Measurements from ENCODE around the gene CD99. TPM values are rescaled to one million over a fixed set of nuclear protein-coding genes. Genes with fewer than 3 reads are reported as not detected.
"Not testable (repeated sequence)": the region's sequence is repeated elsewhere in the genome, so short reads cannot be mapped to it uniquely, and the experiment has no call there.

Gene CD99
- total RNA-seq, 1 experiment from 2014 or later, result 1,443 TPM

GRCh38 chrX:2672084-2672483, 19.0 kb upstream of the CD99 start:
- no peak for TF ChIP-seq CTCF (conservative IDR thresholded peaks at IDR 0.05; ENCODE audit: low read depth, low read length)
- no peak for TF ChIP-seq EZH2 (IDR thresholded peaks at IDR 0.05; ENCODE audit: borderline replicate concordance, low read depth, low read length, poor library complexity, severe bottlenecking)
- Histone ChIP-seq H3K27ac (ENCODE audit: low read depth, low read length, poor library complexity, severe bottlenecking) (no peak overlapping the region), H3K27me3 (replicated peaks; ENCODE audit: insufficient read depth, low read depth, low read length, poor library complexity) (no peaks in the 10 kb centered on the region), H3K36me3 (ENCODE audit: insufficient read depth, low read length, poor library complexity, severe bottlenecking) (no peaks in the 10 kb centered on the region), H3K4me1 (ENCODE audit: insufficient read depth, low read length, poor library complexity, severe bottlenecking) (no peaks in the 10 kb centered on the region), H3K4me3 (ENCODE audit: low read depth, low read length, poor library complexity, severe bottlenecking) (no peak overlapping the region), H3K9me3 (ENCODE audit: low read depth, low read length, poor library complexity, severe bottlenecking) (no peaks in the 10 kb centered on the region)
- ChIA-PET CTCF (no interaction called here), POLR2A (ENCODE audit: low non-redundant PET) (no interaction called here)
- intact Hi-C loops (cut with micrococcal nuclease; ENCODE audit: unreplicated experiment), result no loop called here
- BruUV-seq (replicated peaks), result no TSS peak
- DNase-seq (ENCODE audit: low spot score), result no peak

GRCh38 chrX:2673611-2674010, 17.5 kb upstream of the CD99 start:
- Histone ChIP-seq H3K36me3 (ENCODE audit: insufficient read depth, low read length, poor library complexity, severe bottlenecking) (no peaks in the 10 kb centered on the region), H3K9me3 (ENCODE audit: low read depth, low read length, poor library complexity, severe bottlenecking) (no peaks in the 10 kb centered on the region), H3K4me1 (ENCODE audit: insufficient read depth, low read length, poor library complexity, severe bottlenecking) (no peaks in the 10 kb centered on the region), H3K27ac (ENCODE audit: low read depth, low read length, poor library complexity, severe bottlenecking) (no peak overlapping the region), H3K27me3 (replicated peaks; ENCODE audit: insufficient read depth, low read depth, low read length, poor library complexity) (no peaks in the 10 kb centered on the region), H3K4me3 (ENCODE audit: low read depth, low read length, poor library complexity, severe bottlenecking) (no peak overlapping the region)
- POLR2A ChIA-PET (ENCODE audit: low non-redundant PET), result no interaction called here
- CTCF ChIA-PET, result no interaction called here
- no TSS peak for BruUV-seq (replicated peaks)
- DNase-seq (ENCODE audit: low spot score), result no peak
- intact Hi-C loops (cut with micrococcal nuclease; ENCODE audit: unreplicated experiment), result no loop called here
- no peak for TF ChIP-seq EZH2 (IDR thresholded peaks at IDR 0.05; ENCODE audit: borderline replicate concordance, low read depth, low read length, poor library complexity, severe bottlenecking)
- no peak for TF ChIP-seq CTCF (conservative IDR thresholded peaks at IDR 0.05; ENCODE audit: low read depth, low read length)

GRCh38 chrX:2675657-2676200, 15.4 kb upstream of the CD99 start:
- H3K27me3 ChIP-seq (replicated peaks; ENCODE audit: insufficient read depth, low read depth, low read length, poor library complexity); DNase-seq (ENCODE audit: low spot score); H3K36me3 ChIP-seq (ENCODE audit: insufficient read depth, low read length, poor library complexity, severe bottlenecking); CTCF ChIA-PET; intact Hi-C loops (cut with micrococcal nuclease; ENCODE audit: unreplicated experiment); H3K27ac ChIP-seq (ENCODE audit: low read depth, low read length, poor library complexity, severe bottlenecking); H3K9me3 ChIP-seq (ENCODE audit: low read depth, low read length, poor library complexity, severe bottlenecking); H3K4me3 ChIP-seq (ENCODE audit: low read depth, low read length, poor library complexity, severe bottlenecking); BruUV-seq (replicated peaks); POLR2A ChIA-PET (ENCODE audit: low non-redundant PET): not testable (repeated sequence)
- H3K4me1 ChIP-seq (ENCODE audit: insufficient read depth, low read length, poor library complexity, severe bottlenecking), result peaks cover 11% of the 10 kb centered on the region
